Fibroblast of pulmonary artery (primary cell): ENCODE data around the gene RNF146.

ENCODE experiments used
- DNase-seq: peaks from one replicate; pipeline ENCODE4 v3.0.0-alpha.2; 2010; ENCODE audit warnings: low read depth
- H3K4me3 ChIP-seq: replicated peaks from 2 replicates; pipeline ENCODE4 v1.5.1; 2011; ENCODE audit warnings: low read depth, mild to moderate bottlenecking, control low read depth, low read length, moderate library complexity
- CTCF ChIP-seq: IDR thresholded peaks from 2 replicates; pipeline ENCODE4 v1.5.1; 2011; ENCODE audit warnings: mild to moderate bottlenecking, control low read depth, low read length, inconsistent platforms; ENCODE audit errors: missing control alignments

Gene RNF146

DNA sequence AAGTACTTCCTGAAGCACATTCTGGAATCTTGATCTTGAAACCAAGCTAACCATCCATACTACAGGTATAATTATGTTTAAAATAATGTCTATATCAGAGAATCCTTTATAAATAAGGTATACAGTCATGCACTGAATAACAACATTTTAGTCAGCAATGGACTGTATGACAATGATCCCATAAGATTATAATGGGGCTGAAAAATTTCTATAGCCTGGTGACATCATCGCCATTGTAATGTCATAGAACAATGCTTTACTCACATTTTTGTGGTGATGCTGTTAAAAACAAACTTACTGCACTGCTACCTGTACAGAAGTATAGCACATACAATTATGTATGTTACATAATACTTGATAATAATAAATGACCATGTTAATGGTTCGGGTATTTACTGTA lies 31.8 kb downstream of the RNF146 start:
- no peak overlapping the region for H3K4me3 ChIP-seq
- TF ChIP-seq CTCF, result no peak
- DNase-seq, result peak; percentile 29

- no peak for TF ChIP-seq CTCF
- no peak for DNase-seq
- no peak overlapping the region for H3K4me3 ChIP-seq
Measured at GRCh38 chr6:127299522-127300240, 33.0 kb downstream of the RNF146 start.

DNA sequence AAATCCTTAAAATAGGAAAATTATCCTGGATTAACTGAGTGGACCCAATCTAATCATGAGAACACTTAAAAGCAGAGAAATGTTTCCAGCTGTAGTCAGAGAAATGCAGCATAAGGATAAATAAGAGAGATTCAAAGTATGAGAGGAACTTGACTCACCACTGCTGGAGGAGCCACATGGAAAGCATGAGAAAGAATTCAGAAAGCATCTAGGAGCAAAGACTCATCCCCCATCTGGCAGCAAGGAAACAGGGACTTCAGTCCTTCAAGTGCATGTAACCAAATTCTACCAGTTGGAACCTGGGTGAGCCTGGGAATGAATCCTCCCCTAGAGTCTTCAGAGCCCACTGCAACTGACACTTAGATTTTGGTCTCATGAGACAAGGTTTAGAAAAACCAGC lies 33.7 kb downstream of the RNF146 start:
- no peak overlapping the region for H3K4me3 ChIP-seq
- DNase-seq, result peak; percentile 77
- no peak for TF ChIP-seq CTCF

- no peak overlapping the region for H3K4me3 ChIP-seq
- DNase-seq, result peak; percentile 42
- TF ChIP-seq CTCF, result no peak
Measured at GRCh38 chr6:127301199-127301700, 34.6 kb downstream of the RNF146 start.

GRCh38 chr6:127302728-127303660 lies 36.3 kb downstream of the RNF146 start:
- H3K4me3 ChIP-seq, result no peak overlapping the region
- DNase-seq, result peak; percentile 72
- TF ChIP-seq CTCF, result peak; percentile 70

GRCh38 chr6:127303917-127304316 lies 37.3 kb downstream of the RNF146 start:
- no peak overlapping the region for H3K4me3 ChIP-seq
- TF ChIP-seq CTCF, result no peak
- no peak for DNase-seq
